ENCODE results near the gene PPP3CA. TPM values are rescaled to one million over a fixed set of nuclear protein-coding genes. Genes with fewer than 3 reads are reported as not detected.
"Not testable (repeated sequence)": the region's sequence is repeated elsewhere in the genome, so short reads cannot be mapped to it uniquely, and the experiment has no call there.

The PPP3CA gene
- total and polyA plus RNA-seq, 11 donors = 5.9 to 32.5 (median 19.3) TPM

GRCh38 chr4:100995671-100996070, 351.7 kb downstream of the PPP3CA start:
- ATAC-seq = no peak
- intact Hi-C loops (cut with DNase I) = no loop called here
- Histone ChIP-seq H3K4me3 (no peak overlapping the region), H3K9me3 (peaks cover 0 to 12% (median 0%) of the 10 kb centered on the region in 12 donors), H3K4me1 (no peaks in the 10 kb centered on the region), H3K27me3 (no peaks in the 10 kb centered on the region), H3K36me3 (no peaks in the 10 kb centered on the region), H3K27ac (no peak overlapping the region)
- TF ChIP-seq POLR2A (IDR thresholded peaks at IDR 0.05) (no peak), CTCF (IDR thresholded peaks at IDR 0.05) (no peak)
- no peak for DNase-seq
- WGBS, 4 donors = 72 to 77% (median 75%) methylated on average over 5 of the region's 5 CpGs

- 89 to 91% (median 90%) methylated on average over 10 of the region's 10 CpGs for WGBS, 4 donors
- intact Hi-C loops (cut with DNase I); DNase-seq; H3K4me1 ChIP-seq; H3K4me3 ChIP-seq; H3K36me3 ChIP-seq; H3K9me3 ChIP-seq; ATAC-seq; H3K27ac ChIP-seq; H3K27me3 ChIP-seq: not testable (repeated sequence)
Measured at GRCh38 chr4:100995002-100995401, 352.3 kb downstream of the PPP3CA start.

DNA sequence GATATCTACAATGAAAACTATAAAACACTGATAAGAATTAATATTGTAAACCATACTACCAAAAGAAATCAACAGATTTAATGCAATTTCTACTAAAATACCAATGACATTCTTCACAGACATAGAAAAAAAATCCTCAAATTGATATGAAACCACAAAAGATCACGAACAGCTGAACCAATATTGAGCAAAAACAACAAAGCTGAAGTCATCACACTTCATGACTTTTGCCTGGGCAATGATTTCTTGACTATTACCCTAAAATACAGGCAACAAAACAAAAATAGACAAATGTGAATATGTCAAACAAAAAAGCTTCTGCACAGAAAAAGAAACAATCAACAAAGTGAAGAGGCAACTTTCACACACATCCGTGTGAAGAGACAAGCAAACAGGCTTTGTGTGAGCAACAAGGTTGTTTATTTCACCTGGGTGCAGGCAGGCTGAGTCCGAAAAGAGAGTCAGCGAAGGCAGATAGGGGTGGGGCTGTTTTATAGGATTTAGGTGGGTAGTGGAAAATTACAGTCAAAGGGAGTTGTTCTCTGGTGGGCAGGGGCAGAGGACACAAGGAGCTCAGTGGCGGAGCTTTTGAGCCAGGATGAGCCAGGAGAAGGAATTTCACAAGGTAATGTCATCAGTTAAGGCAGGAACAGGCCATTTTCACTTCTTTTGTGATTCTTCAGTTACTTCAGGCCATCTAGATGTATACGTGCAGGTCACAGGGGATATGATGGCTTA, 355.8 kb downstream of the PPP3CA start:
- DNase-seq; H3K36me3 ChIP-seq; H3K27me3 ChIP-seq; H3K4me3 ChIP-seq; ATAC-seq; H3K27ac ChIP-seq; H3K9me3 ChIP-seq; intact Hi-C loops (cut with DNase I); H3K4me1 ChIP-seq: not testable (repeated sequence)
- WGBS, 4 donors = 86 to 88% (median 87%) methylated on average over 6 of the region's 6 CpGs

GRCh38 chr4:100989401-100989800, 357.9 kb downstream of the PPP3CA start:
- TF ChIP-seq CTCF (IDR thresholded peaks at IDR 0.05) (no peak), POLR2A (IDR thresholded peaks at IDR 0.05) (no peak)

GRCh38 chr4:100988876-100989275, 358.4 kb downstream of the PPP3CA start:
- Histone ChIP-seq H3K27me3 (no peaks in the 10 kb centered on the region), H3K4me1 (peaks cover 0 to 5% (median 0%) of the 10 kb centered on the region in 12 donors), H3K9me3 (no peaks in the 10 kb centered on the region), H3K36me3 (no peaks in the 10 kb centered on the region), H3K27ac (no peak overlapping the region), H3K4me3 (no peak overlapping the region)
- 62 to 69% (median 65%) methylated on average over 4 of the region's 4 CpGs for WGBS, 4 donors
- intact Hi-C loops (cut with DNase I) = no loop called here
- DNase-seq (no peak), ATAC-seq (no peak)
- TF ChIP-seq CTCF (IDR thresholded peaks at IDR 0.05) = no peak
- TF ChIP-seq POLR2A (IDR thresholded peaks at IDR 0.05) = no peak

More at GRCh38 chr4:100989401-100989800, 357.9 kb downstream of the PPP3CA start:
- Histone ChIP-seq H3K9me3 (no peaks in the 10 kb centered on the region), H3K4me1 (peaks cover 0 to 5% (median 0%) of the 10 kb centered on the region in 12 donors), H3K27me3 (no peaks in the 10 kb centered on the region), H3K27ac (no peak overlapping the region), H3K36me3 (no peaks in the 10 kb centered on the region), H3K4me3 (no peak overlapping the region)
- ATAC-seq (no peak), DNase-seq (no peak)
- intact Hi-C loops (cut with DNase I) = no loop called here
